GM08714 (cell line): ENCODE measurements around the gene BPI.
"Not testable (repeated sequence)": the region's sequence is repeated elsewhere in the genome, so short reads cannot be mapped to it uniquely, and the experiment has no call there.

Experiments
- H3K4me3 ChIP-seq: fragments of 200-500 bp; sonication (Bioruptor generic); 2 replicates; pipeline ENCODE4 v1.5.1; 2014; ENCODE audit warnings: mild to moderate bottlenecking, low read length, inconsistent platforms
- ZNF274 ChIP-seq: IDR thresholded peaks from 2 replicates; pipeline ENCODE4 v1.6.1; 2012; ENCODE audit warnings: mild to moderate bottlenecking, low read depth, low read length

Gene BPI

DNA sequence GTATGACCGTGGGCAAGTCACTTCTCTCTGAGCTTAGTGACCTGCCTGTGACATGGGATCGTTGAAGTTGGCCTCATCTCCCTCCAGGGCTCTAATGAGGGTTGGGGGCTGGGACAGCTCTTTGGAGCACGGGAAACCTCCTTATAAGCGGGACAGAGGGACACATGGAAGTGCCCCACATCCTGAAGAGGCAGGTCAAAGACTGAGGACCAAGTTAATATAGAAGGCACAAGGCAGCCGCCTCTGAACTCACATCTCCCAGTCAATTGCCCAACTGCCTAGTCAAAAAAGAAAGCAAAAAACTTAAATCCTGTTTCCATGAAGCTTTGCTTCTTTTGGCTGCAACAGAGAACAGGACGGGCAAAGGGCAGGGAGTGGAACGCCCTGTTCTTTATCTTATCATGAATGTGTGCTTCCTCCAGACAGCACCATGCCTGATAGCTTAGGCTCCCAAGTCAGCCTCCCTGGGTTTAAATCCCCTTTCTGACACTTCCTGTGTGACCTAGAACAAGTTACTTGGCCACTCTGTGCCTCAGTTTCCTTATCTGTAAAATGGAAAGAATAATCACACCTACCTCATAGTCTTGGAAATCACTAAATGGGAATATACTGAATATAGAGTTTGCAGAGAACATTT lies 69.4 kb downstream of the BPI start:
- no peak for TF ChIP-seq ZNF274
- no peak overlapping the region for H3K4me3 ChIP-seq

DNA sequence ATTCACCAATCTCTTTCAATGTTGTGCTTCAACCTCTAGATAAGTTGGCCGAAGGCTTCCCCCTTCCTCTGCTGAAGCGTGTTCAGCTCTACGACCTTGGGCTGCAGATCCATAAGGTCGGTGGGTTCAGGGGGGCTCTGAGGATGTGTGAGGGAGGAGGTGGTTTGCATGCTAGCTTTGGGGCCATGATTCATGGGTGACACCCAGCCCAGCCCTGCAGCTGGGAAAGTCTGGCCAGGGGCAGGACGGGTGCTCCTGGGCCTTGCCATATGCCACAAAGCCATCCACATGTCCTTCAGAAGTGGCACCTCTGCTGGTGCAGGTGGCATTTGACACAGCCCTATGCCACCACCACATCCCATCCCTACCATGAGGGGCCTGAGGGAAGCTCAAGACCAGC lies 69.9 kb downstream of the BPI start:
- no peak for TF ChIP-seq ZNF274
- no peak overlapping the region for H3K4me3 ChIP-seq

DNA sequence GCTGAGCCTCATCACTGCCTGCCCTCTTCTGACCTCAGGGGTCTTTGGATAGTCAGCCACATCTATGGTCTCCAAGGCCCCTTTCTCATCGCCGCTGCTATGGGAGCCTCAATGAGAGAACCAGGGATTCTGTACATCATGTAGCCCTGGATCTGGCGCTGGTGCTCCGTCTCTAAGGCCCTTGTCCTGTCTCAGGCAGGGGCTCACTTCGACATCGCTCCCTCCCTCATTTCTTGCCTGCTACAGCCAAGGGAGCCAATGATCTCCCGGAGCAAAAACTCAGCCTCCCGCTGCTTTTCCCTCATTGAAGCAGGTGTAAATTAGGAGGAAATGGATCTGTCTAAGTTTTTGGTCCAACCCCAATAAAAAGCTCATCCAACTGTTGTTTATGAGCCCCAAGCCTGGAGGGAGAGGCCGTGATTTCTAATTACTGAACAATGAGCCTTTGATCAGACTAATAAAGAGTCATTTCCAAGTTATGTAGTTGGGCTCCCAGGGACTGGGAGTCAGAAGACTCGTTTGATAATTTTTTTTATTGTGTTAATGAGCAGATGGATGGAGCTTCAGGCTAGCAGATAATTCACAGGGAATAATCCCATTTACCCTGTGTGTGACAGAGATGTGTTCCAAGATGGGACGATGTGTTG lies 73.2 kb downstream of the BPI start:
- H3K4me3 ChIP-seq = no peak overlapping the region
- TF ChIP-seq ZNF274 = no peak

DNA sequence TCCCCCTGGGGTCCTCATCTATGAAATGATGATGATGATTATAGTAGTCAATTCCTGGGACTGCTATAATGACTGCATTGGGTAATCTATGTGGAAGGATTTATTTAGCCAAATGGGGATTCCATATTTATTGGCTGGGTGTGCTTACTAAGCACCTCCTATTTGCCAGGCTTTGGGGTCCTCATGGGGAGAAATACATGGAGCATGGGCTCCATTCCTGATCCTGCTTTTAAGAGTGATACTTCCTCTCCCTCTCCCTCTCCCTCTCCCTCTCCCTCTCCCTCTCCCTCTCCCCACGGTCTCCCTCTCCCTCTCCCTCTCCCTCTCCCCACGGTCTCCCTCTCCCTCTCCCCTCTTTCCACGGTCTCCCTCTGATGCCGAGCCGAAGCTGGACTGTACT lies 73.9 kb downstream of the BPI start:
- not testable (repeated sequence) for H3K4me3 ChIP-seq

DNA sequence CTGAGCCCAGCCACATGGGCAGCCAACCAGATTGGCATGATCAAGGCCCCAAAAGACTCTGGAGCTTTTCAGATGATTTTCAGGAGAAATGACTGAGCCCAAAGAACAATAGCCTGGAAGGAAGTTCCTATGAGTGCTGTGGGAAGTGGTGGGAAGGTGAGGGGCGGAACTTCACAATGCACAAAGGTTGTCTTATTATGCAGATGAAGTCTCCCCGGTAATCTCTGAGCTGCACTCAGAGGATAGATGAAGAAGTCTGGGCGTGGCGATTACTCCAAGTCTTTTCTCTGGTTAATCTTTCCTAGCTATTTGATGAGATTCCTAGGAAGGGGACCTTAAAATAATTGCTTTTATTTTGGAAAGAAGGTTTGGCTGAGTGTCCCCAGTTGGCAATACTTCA lies 79.2 kb downstream of the BPI start:
- no peak overlapping the region for H3K4me3 ChIP-seq
- TF ChIP-seq ZNF274 = no peak

DNA sequence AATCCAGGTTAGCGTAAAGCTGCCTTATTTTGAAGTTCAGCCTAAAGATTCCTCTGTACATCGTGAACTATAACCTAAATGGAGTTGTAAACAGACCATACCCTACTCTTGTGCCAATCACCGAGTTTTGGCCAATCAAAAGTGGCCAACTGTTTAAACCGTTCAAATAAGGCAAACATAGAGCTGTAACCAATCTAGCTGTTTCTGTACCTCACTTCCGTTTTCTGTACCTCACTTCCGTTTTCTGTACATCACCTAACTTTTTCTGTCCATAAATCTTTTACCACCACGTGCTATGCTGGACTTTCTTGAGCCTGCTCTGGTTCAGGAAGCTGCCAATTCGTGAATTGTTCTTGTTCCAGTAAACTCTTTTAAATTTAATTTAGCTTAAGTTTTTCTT lies 82.0 kb downstream of the BPI start:
- H3K4me3 ChIP-seq = no peak overlapping the region
- no peak for TF ChIP-seq ZNF274

DNA sequence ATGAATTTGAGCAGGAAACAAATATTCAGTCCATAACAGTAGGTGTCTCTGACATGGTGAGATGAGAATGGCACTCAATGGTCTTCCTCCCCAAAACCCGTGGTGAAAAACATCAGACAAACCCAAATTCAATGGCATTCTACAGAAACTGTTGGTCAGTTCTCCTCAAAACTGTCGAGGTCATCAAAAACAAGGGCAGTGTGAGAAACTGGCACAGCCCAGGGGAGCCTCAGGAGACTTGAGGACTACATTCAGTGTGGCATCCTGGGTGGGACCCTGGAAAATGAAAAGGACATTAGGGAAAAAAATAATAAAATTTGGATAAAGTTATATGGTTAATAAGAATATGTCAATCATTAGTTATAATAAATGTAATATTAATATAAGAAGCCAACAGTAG lies 82.9 kb downstream of the BPI start:
- no peak for TF ChIP-seq ZNF274
- no peak overlapping the region for H3K4me3 ChIP-seq
